CD1c-positive myeloid dendritic cell (primary cell): ENCODE results near the gene CPM.

ENCODE experiments used
- DNase-seq: peaks from one replicate; pipeline ENCODE4 v3.0.0-alpha.2; 2016; ENCODE audit errors: extremely low spot score

CPM gene

GRCh38 chr12:68932961-68933893 is at the start of gene CPM:
Gene CPM (minus strand): TSS chr12:68933171. CDS start chr12:68932837, 334 bp downstream.
- peak; percentile 91 for DNase-seq

GRCh38 chr12:68981516-68981915 is 48.5 kb upstream of the CPM start:
- DNase-seq: no peak

GRCh38 chr12:68980476-68981212 is 47.7 kb upstream of the CPM start:
- DNase-seq: no peak

- peak; percentile 45 for DNase-seq
Measured at GRCh38 chr12:68978678-68979077, 45.7 kb upstream of the CPM start.

DNA sequence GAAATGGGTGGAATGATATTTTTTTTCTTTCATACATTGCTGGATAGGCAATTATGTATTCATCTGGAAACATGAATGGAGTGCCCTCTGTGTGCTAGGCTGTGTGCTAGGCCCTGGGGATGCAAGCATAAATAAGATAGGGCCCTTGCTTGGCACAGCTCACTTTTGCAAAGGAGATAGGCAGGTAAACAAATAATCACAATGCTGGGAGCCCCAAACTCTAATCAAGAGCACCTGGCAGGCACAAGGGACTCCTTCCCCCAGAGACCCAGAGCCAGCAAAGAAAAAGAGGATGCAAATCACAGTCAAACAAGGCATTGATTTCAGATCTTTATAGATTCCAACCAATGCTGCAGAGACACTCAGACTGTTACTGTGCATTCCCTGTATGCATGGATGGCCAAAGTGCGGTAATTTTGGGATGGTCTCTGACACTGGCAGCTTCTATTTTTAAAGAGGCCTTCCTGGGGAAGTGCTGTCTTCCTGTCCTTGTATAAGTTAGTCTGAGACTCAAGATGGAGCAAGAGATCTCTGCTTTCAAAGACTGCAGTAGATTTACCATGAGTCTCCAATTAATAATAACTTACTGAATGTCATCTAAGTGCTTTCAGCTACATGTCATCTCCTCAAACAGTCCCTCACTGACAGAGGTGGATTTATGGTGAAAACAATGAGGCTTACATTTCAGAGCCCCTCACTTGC is 45.1 kb upstream of the CPM start:
- DNase-seq: no peak

DNA sequence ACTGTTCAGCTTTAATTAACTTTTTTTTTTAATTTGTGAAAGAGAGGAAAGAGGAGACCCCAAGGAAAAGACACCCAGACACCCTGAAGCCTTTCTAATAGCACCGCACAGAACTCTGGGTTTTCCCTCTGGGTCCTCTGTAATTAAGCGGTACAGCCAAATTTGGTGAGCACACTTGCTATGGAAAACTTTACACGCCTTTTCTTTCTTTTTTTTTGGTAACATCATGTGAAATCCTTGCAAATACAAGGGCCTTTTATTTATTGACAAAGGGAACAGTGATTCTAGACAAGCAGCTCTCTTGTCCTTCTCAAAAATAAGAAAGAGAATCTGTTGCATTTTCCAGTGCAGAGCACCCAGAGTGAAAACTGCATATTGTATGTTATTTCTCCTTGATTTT is 44.4 kb upstream of the CPM start:
- no peak for DNase-seq

DNA sequence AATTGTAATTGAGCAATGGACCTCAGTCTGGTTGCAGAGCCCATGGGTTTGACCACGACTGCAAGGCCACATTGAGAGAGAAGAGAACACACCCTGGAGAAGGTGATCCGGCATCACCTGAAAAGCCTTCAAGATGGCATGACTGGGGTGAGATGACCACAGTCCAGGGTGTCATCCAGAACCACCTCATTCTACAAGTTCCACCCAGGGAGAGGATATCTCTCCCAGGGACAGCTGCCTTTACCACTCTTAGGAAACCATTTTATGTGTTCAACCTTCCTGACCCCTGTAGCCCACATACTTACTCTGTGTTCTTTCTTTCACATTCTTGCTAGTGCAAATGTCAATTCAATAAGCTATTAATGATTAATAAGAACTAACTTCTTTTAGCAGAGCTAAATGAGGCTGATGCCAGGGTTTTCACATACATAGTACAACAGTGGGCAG is 43.4 kb upstream of the CPM start:
- DNase-seq: no peak

GRCh38 chr12:68975811-68976210 is 42.8 kb upstream of the CPM start:
- no peak for DNase-seq

- peak; percentile 52 for DNase-seq
Measured at GRCh38 chr12:68972595-68972994, 39.6 kb upstream of the CPM start.

- peak; percentile 62 for DNase-seq
Measured at GRCh38 chr12:68971404-68971803, 38.4 kb upstream of the CPM start.

- no peak for DNase-seq
Measured at GRCh38 chr12:68970951-68971350, 38.0 kb upstream of the CPM start.

GRCh38 chr12:68970306-68970705 is 37.3 kb upstream of the CPM start:
- no peak for DNase-seq

DNA sequence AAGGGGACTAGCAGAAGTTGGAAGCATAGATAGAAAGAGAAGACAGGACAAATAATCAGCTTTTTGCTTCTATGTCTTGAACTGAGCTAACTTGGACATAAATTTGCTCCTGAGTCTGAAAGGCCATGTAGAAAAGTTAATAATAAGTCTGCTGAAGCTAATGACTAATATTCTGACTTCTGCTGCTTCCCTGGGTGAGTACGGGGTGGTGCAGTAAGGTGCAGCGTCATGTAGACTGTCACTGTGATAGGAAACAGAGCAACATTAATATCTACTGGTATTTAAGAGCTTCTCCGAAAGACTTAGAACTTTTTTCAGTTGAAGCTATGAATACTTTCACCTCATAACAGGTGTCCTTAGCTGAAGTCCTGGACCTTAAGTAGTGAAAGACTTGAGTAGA is 34.1 kb upstream of the CPM start:
- no peak for DNase-seq

DNA sequence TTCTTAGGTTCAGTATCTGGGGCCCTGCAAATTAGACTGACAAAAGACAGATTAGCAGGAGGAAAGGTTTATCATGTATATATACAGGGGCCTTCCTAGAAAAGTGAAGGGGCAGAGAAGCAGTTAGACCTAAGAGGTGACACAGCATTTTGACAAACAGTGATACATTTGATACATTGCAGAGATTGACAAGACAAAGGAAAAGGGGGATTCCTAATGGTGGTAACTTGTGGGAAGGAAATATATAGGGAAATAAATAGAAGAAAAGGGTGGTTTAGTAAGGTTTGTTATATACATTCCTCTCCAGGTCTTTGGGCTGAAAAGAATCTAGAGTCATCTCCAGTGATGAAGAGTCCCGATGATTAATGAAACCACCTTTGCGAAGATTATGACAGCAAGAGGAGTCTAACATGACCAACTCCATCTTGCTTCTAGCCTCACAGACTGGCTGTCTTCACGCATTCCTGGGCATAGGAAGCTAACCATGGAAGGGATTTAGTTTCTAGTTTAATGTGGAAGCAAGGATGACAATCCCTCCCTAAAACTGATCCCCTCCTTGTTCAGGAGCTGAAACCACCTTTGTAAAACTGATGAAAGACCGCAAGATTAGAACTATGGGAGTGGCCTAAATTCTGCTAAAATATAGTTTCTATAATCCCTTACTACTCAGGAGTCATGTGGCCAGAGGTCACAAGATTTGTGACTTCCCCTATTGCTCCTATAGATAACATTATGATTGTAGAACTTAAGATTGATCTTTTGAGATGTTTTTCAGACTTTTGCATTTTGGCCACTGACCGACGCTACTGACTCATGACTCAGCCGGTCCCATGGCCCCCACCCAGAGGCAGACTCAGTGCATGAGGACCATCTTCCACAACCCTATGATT is 31.1 kb upstream of the CPM start:
- DNase-seq: peak; percentile 33

GRCh38 chr12:68962877-68963855 is 30.2 kb upstream of the CPM start:
- DNase-seq: peak; percentile 62

DNA sequence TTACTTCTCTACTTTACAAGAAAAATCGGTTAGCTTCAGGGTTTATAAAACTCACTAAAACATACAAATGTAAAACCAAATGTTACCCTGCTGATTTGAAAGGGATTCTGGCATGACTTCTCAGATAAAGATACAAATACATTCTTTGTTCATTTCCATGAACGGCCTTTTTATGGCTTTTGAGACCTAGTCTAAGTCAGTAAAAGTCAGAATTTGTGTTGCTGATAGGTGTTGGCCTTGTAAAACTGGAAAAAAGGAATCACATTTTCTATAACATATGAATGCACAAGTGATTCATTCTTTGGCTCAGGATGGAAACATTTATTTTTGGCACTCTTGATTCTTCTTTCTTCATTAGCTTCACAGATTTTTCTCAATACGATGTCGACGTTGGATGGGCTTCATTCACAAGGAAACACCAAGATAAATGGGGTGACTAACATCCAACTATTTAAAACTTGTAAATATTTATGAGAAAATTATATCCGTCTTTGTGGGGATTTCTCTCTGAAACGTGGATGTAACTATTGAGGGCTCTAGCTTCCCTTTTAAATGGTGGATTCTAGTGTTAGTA is 27.0 kb upstream of the CPM start:
- no peak for DNase-seq

GRCh38 chr12:68959143-68959858 is 26.3 kb upstream of the CPM start:
- no peak for DNase-seq

DNA sequence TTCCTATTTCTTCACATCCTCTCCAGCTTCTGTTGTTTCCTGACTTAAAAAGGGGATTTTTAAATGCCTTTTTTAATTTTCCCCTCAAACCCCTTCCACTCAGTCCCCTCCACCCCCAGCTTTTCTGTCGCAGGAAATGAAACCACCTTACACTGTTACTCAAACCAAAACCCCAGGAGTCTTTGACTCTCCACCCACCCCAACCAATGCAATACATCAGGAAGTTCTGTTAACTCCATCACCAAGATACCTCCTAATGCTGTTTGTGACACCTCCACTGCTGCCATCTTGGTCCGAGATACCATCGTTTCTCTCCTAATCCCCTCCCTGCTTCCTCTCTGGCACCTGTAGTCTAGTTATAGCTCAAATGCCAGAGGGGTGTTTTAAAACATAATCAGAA is 25.4 kb upstream of the CPM start:
- peak; percentile 64 for DNase-seq

GRCh38 chr12:68957273-68957672 is 24.3 kb upstream of the CPM start:
- no peak for DNase-seq
